Naive B cell (primary cell): ENCODE measurements around the gene AP3S2. TPM values are rescaled to one million over a fixed set of nuclear protein-coding genes. Genes with fewer than 3 reads are reported as not detected.
"Not testable (repeated sequence)": the region's sequence is repeated elsewhere in the genome, so short reads cannot be mapped to it uniquely, and the experiment has no call there.

Experiments
- ATAC-seq, 2 donors: fragments of 150-1000 bp; cut with Tn5 transposase; 2 replicates each; pipeline ENCODE4 v1.10.0; 2021; ENCODE audit warnings: low read depth in 2 of 2, mild to moderate bottlenecking in 2 of 2, moderate library complexity in 2 of 2
- DNase-seq: peaks from one replicate; pipeline ENCODE4 v3.0.0; 2022
- H3K27ac Mint-ChIP-seq, 6 donors: one replicate each; pipeline ENCODE4 v1.8.0; 2020 to 2022; ENCODE audit warnings: mild to moderate bottlenecking in 6 of 6, mixed read lengths in 6 of 6, moderate library complexity in 5 of 6, inconsistent platforms in 2 of 6
- H3K27me3 Mint-ChIP-seq, 3 donors: one replicate each; pipeline ENCODE4 v1.8.0; 2021 to 2022; ENCODE audit warnings: mixed read lengths in 3 of 3, mild to moderate bottlenecking in 1 of 3
- H3K36me3 Mint-ChIP-seq, 2 donors: one replicate each; pipeline ENCODE4 v1.8.0; 2020 to 2022; ENCODE audit warnings: mixed read lengths in 2 of 2, inconsistent platforms in 1 of 2, mild to moderate bottlenecking in 1 of 2
- H3K4me1 Mint-ChIP-seq, 3 donors: one replicate each; pipeline ENCODE4 v1.8.0; 2020 to 2022; ENCODE audit warnings: mixed read lengths in 3 of 3, inconsistent platforms in 1 of 3, mild to moderate bottlenecking in 1 of 3, moderate library complexity in 1 of 3
- H3K4me3 Mint-ChIP-seq, 8 donors: one replicate each; pipeline ENCODE4 v1.8.0; 2020 to 2022; ENCODE audit warnings: mild to moderate bottlenecking in 8 of 8, mixed read lengths in 8 of 8, moderate library complexity in 8 of 8, inconsistent platforms in 2 of 8
- H3K9me3 Mint-ChIP-seq, 7 donors: one replicate each; pipeline ENCODE4 v1.8.0; 2020 to 2022; ENCODE audit warnings: mixed read lengths in 7 of 7, mild to moderate bottlenecking in 5 of 7, inconsistent platforms in 2 of 7, moderate library complexity in 1 of 7
- polyA plus RNA-seq, 6 donors: library from polyadenylated mRNA; unstranded; fragments of 300-500 nt; fragmentation: Illumina TruSeq; gene quantifications; one replicate each; pipeline ENCODE4 v1.2.3, GENCODE V29; 2021; ENCODE audit warnings: low read depth in 6 of 6

Gene AP3S2
- polyA plus RNA-seq, 6 donors from 2014 or later, result 19.3 to 40.9 (median 35.9) TPM

- H3K27ac Mint-ChIP-seq, result no peak overlapping the region
- H3K36me3 Mint-ChIP-seq, result no peaks in the 10 kb centered on the region
- H3K9me3 Mint-ChIP-seq, result peaks cover 0 to 17% (median 11%) of the 10 kb centered on the region in 7 donors
- no peak overlapping the region for H3K4me3 Mint-ChIP-seq
- no peak for ATAC-seq
- H3K27me3 Mint-ChIP-seq, result peaks cover 6 to 13% (median 9%) of the 10 kb centered on the region in 3 donors
- no peak for DNase-seq
- peaks cover 5 to 11% (median 9%) of the 10 kb centered on the region in 3 donors for H3K4me1 Mint-ChIP-seq
Observed at GRCh38 chr15:89785064-89785773, 108.6 kb downstream of the AP3S2 start.

DNA sequence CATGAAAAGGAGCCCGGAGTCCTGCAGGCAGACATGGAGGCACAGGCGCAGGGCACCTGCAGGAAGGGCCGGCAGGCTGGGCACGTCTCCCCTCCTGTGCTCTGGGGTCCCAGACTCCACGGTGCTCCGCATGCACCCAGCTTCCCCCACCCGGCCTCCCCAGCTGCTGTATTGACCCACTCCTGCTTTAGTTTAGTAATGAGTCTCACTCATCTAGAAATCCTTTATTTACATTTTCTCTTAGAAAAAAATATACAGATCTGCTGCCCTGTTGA is 109.2 kb downstream of the AP3S2 start:
- Mint-ChIP-seq H3K27me3 (peaks cover 8 to 13% (median 9%) of the 10 kb centered on the region in 3 donors), H3K4me1 (peaks cover 5 to 11% (median 9%) of the 10 kb centered on the region in 3 donors), H3K9me3 (peaks cover 0 to 17% (median 9%) of the 10 kb centered on the region in 7 donors), H3K36me3 (no peaks in the 10 kb centered on the region), H3K27ac (no peak overlapping the region), H3K4me3 (peak overlapping the region in 1 of 8 donors; percentile 18)
- no peak for DNase-seq
- no peak for ATAC-seq

GRCh38 chr15:89783861-89784685 is 109.7 kb downstream of the AP3S2 start:
- H3K27ac Mint-ChIP-seq, result no peak overlapping the region
- peaks cover 9 to 13% (median 10%) of the 10 kb centered on the region in 3 donors for H3K27me3 Mint-ChIP-seq
- peak overlapping the region in 1 of 8 donors; percentile 18 for H3K4me3 Mint-ChIP-seq
- no peaks in the 10 kb centered on the region for H3K36me3 Mint-ChIP-seq
- peaks cover 5 to 11% (median 9%) of the 10 kb centered on the region in 3 donors for H3K4me1 Mint-ChIP-seq
- DNase-seq, result no peak
- no peak for ATAC-seq
- peaks cover 0 to 16% (median 9%) of the 10 kb centered on the region in 7 donors for H3K9me3 Mint-ChIP-seq

- Mint-ChIP-seq H3K9me3 (peaks cover 0 to 13% (median 8%) of the 10 kb centered on the region in 7 donors), H3K36me3 (no peaks in the 10 kb centered on the region)
- no peak for DNase-seq
Observed at GRCh38 chr15:89783111-89783860, 110.5 kb downstream of the AP3S2 start.

DNA sequence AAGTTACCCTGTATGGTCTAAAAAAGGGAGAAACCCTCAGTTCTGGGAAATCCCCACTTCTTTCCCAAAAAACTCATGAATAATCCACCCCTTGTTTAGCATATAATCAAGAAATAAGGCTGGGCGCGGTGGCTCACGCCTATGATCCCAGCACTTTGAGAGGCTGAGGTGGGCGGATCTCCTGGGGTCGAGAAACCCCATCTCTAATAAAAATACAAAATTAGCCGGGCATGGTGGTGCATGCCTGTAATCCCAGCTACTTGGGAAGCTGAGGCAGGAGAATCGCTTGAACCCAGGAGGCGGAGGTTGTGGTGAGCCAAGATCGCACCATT is 111.2 kb downstream of the AP3S2 start:
- not testable (repeated sequence) for H3K36me3 Mint-ChIP-seq, H3K27ac Mint-ChIP-seq, DNase-seq, H3K4me3 Mint-ChIP-seq, H3K9me3 Mint-ChIP-seq, ATAC-seq
- Mint-ChIP-seq H3K27me3 (peaks cover 14 to 25% (median 17%) of the 10 kb centered on the region in 3 donors), H3K4me1 (peaks cover 5 to 11% (median 9%) of the 10 kb centered on the region in 3 donors)

More at GRCh38 chr15:89783111-89783860, 110.5 kb downstream of the AP3S2 start:
- no peak for ATAC-seq
- Mint-ChIP-seq H3K27me3 (peaks cover 13 to 18% (median 15%) of the 10 kb centered on the region in 3 donors), H3K4me1 (peaks cover 5 to 11% (median 9%) of the 10 kb centered on the region in 3 donors), H3K4me3 (no peak overlapping the region), H3K27ac (peak overlapping the region in 1 of 6 donors; percentile 91)

DNA sequence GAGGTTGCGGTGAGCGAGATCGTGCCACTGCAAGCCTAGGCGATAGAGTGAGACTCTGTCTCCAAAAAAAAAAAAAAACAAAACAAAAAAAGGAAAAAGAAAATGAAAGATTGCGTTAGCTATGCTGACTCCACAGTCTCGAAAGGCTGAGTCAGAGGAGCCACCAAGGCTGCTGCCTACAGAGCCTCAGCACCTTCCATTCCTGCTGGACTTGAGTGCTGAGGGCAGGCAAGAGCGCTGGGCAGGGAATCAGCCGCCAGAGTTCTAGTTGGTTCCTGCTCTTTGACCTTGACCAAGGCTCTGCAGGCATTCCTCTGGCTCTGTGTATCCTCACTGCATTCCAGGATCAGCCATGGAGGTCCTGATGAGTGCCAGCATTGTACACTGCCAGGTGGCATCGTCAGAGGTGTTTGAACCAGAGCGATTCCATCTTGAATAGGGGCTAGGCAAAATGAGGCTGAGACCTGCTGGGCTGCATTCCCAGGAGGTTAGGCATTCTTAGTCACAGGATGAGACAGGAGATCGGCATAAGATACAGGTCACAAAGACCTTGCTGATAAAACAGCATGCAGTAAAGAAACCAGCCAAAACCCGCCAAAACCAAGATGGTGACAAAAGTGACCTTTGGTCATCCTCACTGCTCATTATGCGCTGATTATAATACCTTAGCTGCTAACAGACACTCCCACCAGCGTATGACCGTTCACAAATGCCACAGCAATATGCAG is 111.7 kb downstream of the AP3S2 start:
- Mint-ChIP-seq H3K4me1 (peaks cover 5 to 13% (median 11%) of the 10 kb centered on the region in 3 donors), H3K4me3 (no peak overlapping the region), H3K9me3 (peaks cover 0 to 4% (median 0%) of the 10 kb centered on the region in 7 donors), H3K27ac (no peak overlapping the region), H3K36me3 (no peaks in the 10 kb centered on the region), H3K27me3 (peaks cover 16 to 28% (median 17%) of the 10 kb centered on the region in 3 donors)
- ATAC-seq, result peak in 1 of 2 donors; percentile 51
- no peak for DNase-seq

DNA sequence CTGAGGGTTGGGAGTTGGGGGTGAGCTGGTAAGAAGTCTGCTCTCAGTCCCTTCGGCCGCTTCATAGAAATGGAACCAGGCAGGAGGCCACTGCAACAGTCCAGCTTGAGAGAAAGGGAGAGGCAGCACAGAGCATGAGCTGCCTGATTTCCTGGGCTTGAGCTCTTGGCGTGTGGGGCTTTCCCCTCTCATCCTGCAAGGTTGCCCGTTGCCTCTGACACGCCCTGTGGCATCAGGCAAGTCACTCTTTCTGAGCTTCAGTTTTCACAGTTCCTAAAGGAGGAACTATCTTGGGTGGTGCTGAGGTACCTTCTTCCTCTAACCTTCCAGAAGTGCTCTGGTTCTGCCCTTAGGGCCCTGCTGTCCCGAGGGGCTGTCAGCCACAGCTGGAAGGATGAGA is 112.7 kb downstream of the AP3S2 start:
- H3K27me3 Mint-ChIP-seq, result peaks cover 16 to 31% (median 17%) of the 10 kb centered on the region in 3 donors
- H3K27ac Mint-ChIP-seq, result peak overlapping the region in 1 of 6 donors; percentile 2
- no peaks in the 10 kb centered on the region for H3K36me3 Mint-ChIP-seq
- peaks cover 5 to 14% (median 13%) of the 10 kb centered on the region in 3 donors for H3K4me1 Mint-ChIP-seq
- H3K9me3 Mint-ChIP-seq, result peaks cover 0 to 4% (median 0%) of the 10 kb centered on the region in 7 donors
- no peak for DNase-seq
- peak overlapping the region in 2 of 8 donors; percentile 23 to 47 for H3K4me3 Mint-ChIP-seq
- peak; percentile 48 to 50 for ATAC-seq

GRCh38 chr15:89780601-89781000 is 113.2 kb downstream of the AP3S2 start:
- peak overlapping the region in 2 of 6 donors; percentile 2 to 16 for H3K27ac Mint-ChIP-seq

More at GRCh38 chr15:89780601-89781000, 113.2 kb downstream of the AP3S2 start:
- no peak for ATAC-seq
- H3K36me3 Mint-ChIP-seq, result no peaks in the 10 kb centered on the region
- peaks cover 16 to 31% (median 17%) of the 10 kb centered on the region in 3 donors for H3K27me3 Mint-ChIP-seq
- no peaks in the 10 kb centered on the region for H3K9me3 Mint-ChIP-seq
- DNase-seq, result no peak
- H3K4me3 Mint-ChIP-seq, result no peak overlapping the region
- peaks cover 5 to 14% (median 13%) of the 10 kb centered on the region in 3 donors for H3K4me1 Mint-ChIP-seq

Other genes starting within 250 kb of the AP3S2 start
- under 1 TPM in 1 of 6 donors, not detected in 5; 0.15 TPM for gene KIF7, start 238.5 kb downstream of the AP3S2 start, polyA plus RNA-seq
- under 1 TPM in 1 of 6 donors, not detected in 5; 0.25 TPM for gene PLIN1, start 214.6 kb downstream of the AP3S2 start, polyA plus RNA-seq
- gene PEX11A, start 203.2 kb downstream of the AP3S2 start, polyA plus RNA-seq, result 1 to 10 TPM in 4 of 6 donors, under 1 TPM in 1, not detected in 1; 0.98 to 3.5 (median 1.7) TPM
- not detected for gene WDR93, start 203.2 kb downstream of the AP3S2 start, polyA plus RNA-seq
- gene MESP1, start 142.7 kb downstream of the AP3S2 start, polyA plus RNA-seq, result under 1 TPM in 4 of 6 donors, not detected in 2; 0.28 to 0.71 (median 0.50) TPM
- not detected for gene MESP2, start 117.7 kb downstream of the AP3S2 start, polyA plus RNA-seq
- under 1 TPM in 5 of 6 donors, not detected in 1; 0.13 to 0.62 (median 0.28) TPM for gene ANPEP, start 79.1 kb downstream of the AP3S2 start, polyA plus RNA-seq
- not detected for gene ARPIN, start 19.0 kb upstream of the AP3S2 start, polyA plus RNA-seq
- gene ZNF710, start 107.3 kb upstream of the AP3S2 start, polyA plus RNA-seq, result 1 to 10 TPM in 5 of 6 donors, under 1 TPM in 1; 0.64 to 2.4 (median 2.0) TPM
- gene IDH2, start 208.5 kb upstream of the AP3S2 start, polyA plus RNA-seq, result 100 to 1,000 TPM in 1 of 6 donors, 10 to 100 TPM in 5; 59.0 to 105 (median 64.5) TPM